ENCODE measurements around the gene FBXO31. TPM values are rescaled to one million over a fixed set of nuclear protein-coding genes. Genes with fewer than 3 reads are reported as not detected.

FBXO31 gene
- total and polyA plus RNA-seq, 2 of the 8 experiments (the other 6 are each of a cell fraction or from before 2014, with no cell fraction given) = 8.3 to 21.6 TPM

DNA sequence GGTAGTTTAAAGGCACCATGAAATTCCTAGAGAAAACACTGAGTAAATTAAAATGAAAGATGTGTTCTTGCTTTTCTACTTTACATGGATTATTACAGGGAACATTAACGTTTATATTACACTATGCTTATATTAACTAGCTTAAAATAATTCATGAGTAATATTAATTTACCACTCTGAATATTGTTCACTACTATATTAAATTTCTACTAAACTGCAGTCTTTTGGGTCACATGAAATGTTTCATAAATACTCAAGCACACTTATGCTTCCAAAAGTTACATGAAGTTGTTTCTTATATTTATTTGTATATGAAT, 5.2 kb upstream of the FBXO31 start (continued):
- TF ChIP-seq, protein P1, sequence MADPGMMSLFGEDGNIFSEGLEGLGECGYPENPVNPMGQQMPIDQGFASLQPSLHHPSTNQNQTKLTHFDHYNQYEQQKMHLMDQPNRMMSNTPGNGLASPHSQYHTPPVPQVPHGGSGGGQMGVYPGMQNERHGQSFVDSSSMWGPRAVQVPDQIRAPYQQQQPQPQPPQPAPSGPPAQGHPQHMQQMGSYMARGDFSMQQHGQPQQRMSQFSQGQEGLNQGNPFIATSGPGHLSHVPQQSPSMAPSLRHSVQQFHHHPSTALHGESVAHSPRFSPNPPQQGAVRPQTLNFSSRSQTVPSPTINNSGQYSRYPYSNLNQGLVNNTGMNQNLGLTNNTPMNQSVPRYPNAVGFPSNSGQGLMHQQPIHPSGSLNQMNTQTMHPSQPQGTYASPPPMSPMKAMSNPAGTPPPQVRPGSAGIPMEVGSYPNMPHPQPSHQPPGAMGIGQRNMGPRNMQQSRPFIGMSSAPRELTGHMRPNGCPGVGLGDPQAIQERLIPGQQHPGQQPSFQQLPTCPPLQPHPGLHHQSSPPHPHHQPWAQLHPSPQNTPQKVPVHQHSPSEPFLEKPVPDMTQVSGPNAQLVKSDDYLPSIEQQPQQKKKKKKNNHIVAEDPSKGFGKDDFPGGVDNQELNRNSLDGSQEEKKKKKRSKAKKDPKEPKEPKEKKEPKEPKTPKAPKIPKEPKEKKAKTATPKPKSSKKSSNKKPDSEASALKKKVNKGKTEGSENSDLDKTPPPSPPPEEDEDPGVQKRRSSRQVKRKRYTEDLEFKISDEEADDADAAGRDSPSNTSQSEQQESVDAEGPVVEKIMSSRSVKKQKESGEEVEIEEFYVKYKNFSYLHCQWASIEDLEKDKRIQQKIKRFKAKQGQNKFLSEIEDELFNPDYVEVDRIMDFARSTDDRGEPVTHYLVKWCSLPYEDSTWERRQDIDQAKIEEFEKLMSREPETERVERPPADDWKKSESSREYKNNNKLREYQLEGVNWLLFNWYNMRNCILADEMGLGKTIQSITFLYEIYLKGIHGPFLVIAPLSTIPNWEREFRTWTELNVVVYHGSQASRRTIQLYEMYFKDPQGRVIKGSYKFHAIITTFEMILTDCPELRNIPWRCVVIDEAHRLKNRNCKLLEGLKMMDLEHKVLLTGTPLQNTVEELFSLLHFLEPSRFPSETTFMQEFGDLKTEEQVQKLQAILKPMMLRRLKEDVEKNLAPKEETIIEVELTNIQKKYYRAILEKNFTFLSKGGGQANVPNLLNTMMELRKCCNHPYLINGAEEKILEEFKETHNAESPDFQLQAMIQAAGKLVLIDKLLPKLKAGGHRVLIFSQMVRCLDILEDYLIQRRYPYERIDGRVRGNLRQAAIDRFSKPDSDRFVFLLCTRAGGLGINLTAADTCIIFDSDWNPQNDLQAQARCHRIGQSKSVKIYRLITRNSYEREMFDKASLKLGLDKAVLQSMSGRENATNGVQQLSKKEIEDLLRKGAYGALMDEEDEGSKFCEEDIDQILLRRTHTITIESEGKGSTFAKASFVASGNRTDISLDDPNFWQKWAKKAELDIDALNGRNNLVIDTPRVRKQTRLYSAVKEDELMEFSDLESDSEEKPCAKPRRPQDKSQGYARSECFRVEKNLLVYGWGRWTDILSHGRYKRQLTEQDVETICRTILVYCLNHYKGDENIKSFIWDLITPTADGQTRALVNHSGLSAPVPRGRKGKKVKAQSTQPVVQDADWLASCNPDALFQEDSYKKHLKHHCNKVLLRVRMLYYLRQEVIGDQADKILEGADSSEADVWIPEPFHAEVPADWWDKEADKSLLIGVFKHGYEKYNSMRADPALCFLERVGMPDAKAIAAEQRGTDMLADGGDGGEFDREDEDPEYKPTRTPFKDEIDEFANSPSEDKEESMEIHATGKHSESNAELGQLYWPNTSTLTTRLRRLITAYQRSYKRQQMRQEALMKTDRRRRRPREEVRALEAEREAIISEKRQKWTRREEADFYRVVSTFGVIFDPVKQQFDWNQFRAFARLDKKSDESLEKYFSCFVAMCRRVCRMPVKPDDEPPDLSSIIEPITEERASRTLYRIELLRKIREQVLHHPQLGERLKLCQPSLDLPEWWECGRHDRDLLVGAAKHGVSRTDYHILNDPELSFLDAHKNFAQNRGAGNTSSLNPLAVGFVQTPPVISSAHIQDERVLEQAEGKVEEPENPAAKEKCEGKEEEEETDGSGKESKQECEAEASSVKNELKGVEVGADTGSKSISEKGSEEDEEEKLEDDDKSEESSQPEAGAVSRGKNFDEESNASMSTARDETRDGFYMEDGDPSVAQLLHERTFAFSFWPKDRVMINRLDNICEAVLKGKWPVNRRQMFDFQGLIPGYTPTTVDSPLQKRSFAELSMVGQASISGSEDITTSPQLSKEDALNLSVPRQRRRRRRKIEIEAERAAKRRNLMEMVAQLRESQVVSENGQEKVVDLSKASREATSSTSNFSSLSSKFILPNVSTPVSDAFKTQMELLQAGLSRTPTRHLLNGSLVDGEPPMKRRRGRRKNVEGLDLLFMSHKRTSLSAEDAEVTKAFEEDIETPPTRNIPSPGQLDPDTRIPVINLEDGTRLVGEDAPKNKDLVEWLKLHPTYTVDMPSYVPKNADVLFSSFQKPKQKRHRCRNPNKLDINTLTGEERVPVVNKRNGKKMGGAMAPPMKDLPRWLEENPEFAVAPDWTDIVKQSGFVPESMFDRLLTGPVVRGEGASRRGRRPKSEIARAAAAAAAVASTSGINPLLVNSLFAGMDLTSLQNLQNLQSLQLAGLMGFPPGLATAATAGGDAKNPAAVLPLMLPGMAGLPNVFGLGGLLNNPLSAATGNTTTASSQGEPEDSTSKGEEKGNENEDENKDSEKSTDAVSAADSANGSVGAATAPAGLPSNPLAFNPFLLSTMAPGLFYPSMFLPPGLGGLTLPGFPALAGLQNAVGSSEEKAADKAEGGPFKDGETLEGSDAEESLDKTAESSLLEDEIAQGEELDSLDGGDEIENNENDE (IDR thresholded peaks at IDR 0.05; ENCODE audit: insufficient replicate concordance, low read length) = no peak
- TF ChIP-seq POLR2AphosphoS5 (IDR thresholded peaks at IDR 0.05; ENCODE audit: low read depth, low read length) (no peak), BCL11A (IDR thresholded peaks at IDR 0.05; ENCODE audit: low read depth in 2 of 2, low read length in 2 of 2) (no peak), CEBPB (IDR thresholded peaks at IDR 0.05; ENCODE audit: low read depth, low read length) (no peak), GABPA (IDR thresholded peaks at IDR 0.05; ENCODE audit: borderline replicate concordance, insufficient read depth, low read length) (no peak), RBBP5 (IDR thresholded peaks at IDR 0.05; ENCODE audit: borderline replicate concordance, low read depth, low read length) (no peak), EZH2 (IDR thresholded peaks at IDR 0.05; ENCODE audit: low read depth, low read length, severe bottlenecking) (no peak), RXRA (IDR thresholded peaks at IDR 0.05; ENCODE audit: insufficient read depth, low read depth, low read length) (no peak), POU5F1 (IDR thresholded peaks at IDR 0.05; ENCODE audit: low read depth, low read length) (no peak)

All from H1 (cell line).